H1 (cell line): ENCODE results near the gene MYH11. TPM values are rescaled to one million over a fixed set of nuclear protein-coding genes. Genes with fewer than 3 reads are reported as not detected.

ENCODE experiments used
- CTCF ChIA-PET: fragments of 300-600 bp; sonication (Branson Sonifier 250); formaldehyde crosslinking; loops from one replicate; lab custom pipeline; 2021; ENCODE audit not compliant: partially characterized antibody; lab: Charles Lee
- POLR2A ChIA-PET: fragments of 300-600 bp; sonication (Branson Sonifier 250); formaldehyde crosslinking; loops from one replicate; lab custom pipeline; 2021; ENCODE audit warnings: inconsistent platforms; ENCODE audit not compliant: partially characterized antibody; lab: Charles Lee
- DNase-seq, 2 experiments: peaks; one replicate each; pipeline versions ENCODE4 v3.0.0 to v3.0.0-alpha.2; 2010 to 2022; ENCODE audit warnings: low spot score in 2 of 2, low read depth in 1 of 2, mixed read lengths in 1 of 2
- FAIRE-seq: peaks from 2 replicates; lab custom pipeline; 2011; peaks lifted over from hg19 to GRCh38; lab: Jason Lieb, UNC
- H2AFZ ChIP-seq: 2 replicates; pipeline ENCODE4 v1.8.1; 2012; ENCODE audit warnings: low read length, inconsistent platforms
- H2AK5ac ChIP-seq: 2 replicates; pipeline ENCODE4 v1.6.1; 2013; ENCODE audit warnings: low read depth, low read length
- H2BK120ac ChIP-seq: replicated peaks from 2 replicates; pipeline ENCODE3; 2013; ENCODE audit warnings: low read depth, low read length, inconsistent platforms
- H2BK12ac ChIP-seq: 2 replicates; pipeline ENCODE4 v1.6.1; 2013; ENCODE audit warnings: low read depth, low read length
- H2BK15ac ChIP-seq: 2 replicates; pipeline ENCODE4 v1.6.1; 2013; ENCODE audit warnings: low read length
- H2BK20ac ChIP-seq: 2 replicates; pipeline ENCODE4 v1.6.1; 2013; ENCODE audit warnings: low read length
- H2BK5ac ChIP-seq: 2 replicates; pipeline ENCODE4 v1.6.1; 2013; ENCODE audit warnings: low read depth, low read length
- H3K14ac ChIP-seq: 2 replicates; pipeline ENCODE4 v1.6.1; 2013; ENCODE audit warnings: inconsistent platforms; ENCODE audit not compliant: insufficient read length
- H3K18ac ChIP-seq: 2 replicates; pipeline ENCODE4 v1.6.1; 2013; ENCODE audit warnings: low read length; ENCODE audit errors: extremely low read depth
- H3K23ac ChIP-seq: 2 replicates; pipeline ENCODE4 v1.6.1; 2013; ENCODE audit warnings: inconsistent platforms; ENCODE audit not compliant: insufficient read length
- H3K23me2 ChIP-seq: 2 replicates; pipeline ENCODE4 v1.6.1; 2013; ENCODE audit warnings: low read depth, low read length
- H3K27ac ChIP-seq: 2 replicates; pipeline ENCODE4 v1.6.1; 2011; ENCODE audit warnings: low read depth, low read length, inconsistent platforms
- H3K27me3 ChIP-seq, 4 experiments: replicated peaks in 1 of 4; 1 replicate in 1 of 4; 2 replicates in 3 of 4; pipeline versions ENCODE4 v1.6.1 to v1.8.1; 2011 to 2013; ENCODE audit warnings: low read length in 3 of 4, mild to moderate bottlenecking in 3 of 4, inconsistent platforms in 2 of 4, mixed read lengths in 2 of 4, moderate library complexity in 1 of 4; ENCODE audit not compliant: control insufficient read depth in 3 of 4, insufficient read depth in 3 of 4; ENCODE audit errors: extremely low read depth in 1 of 4
- H3K36me3 ChIP-seq, 4 experiments: 2 replicates each; pipeline versions ENCODE4 v1.6.1 to v1.8.1; 2011 to 2013; ENCODE audit warnings: mild to moderate bottlenecking in 4 of 4, low read length in 3 of 4, moderate library complexity in 2 of 4, control low read depth in 1 of 4, inconsistent platforms in 1 of 4; ENCODE audit not compliant: insufficient read depth in 4 of 4, control insufficient read depth in 2 of 4
- H3K4ac ChIP-seq: replicated peaks from 2 replicates; pipeline ENCODE3; 2013; ENCODE audit warnings: low read length, low read depth, mixed read lengths, inconsistent platforms; ENCODE audit not compliant: insufficient read length
- H3K4me1 ChIP-seq, 4 experiments: replicated peaks in 1 of 4; 1 replicate in 1 of 4; 2 replicates in 3 of 4; pipeline versions ENCODE4 v1.6.1 to v1.8.1; 2011 to 2013; ENCODE audit warnings: low read length in 3 of 4, inconsistent platforms in 2 of 4, mixed read lengths in 1 of 4; ENCODE audit not compliant: insufficient read depth in 4 of 4, control insufficient read depth in 3 of 4
- H3K4me2 ChIP-seq, 2 experiments: 2 replicates each; pipeline versions ENCODE4 v1.6.1 to v1.8.1; 2011 to 2013; ENCODE audit warnings: low read depth in 2 of 2, low read length in 2 of 2, control low read depth in 1 of 2, inconsistent platforms in 1 of 2, mild to moderate bottlenecking in 1 of 2; ENCODE audit not compliant: insufficient read depth in 1 of 2
- H3K4me3 ChIP-seq, 4 experiments: fragments of 200-600, 300-600 bp in 1 of 4; sonication (generic), shearing (Covaris generic), sonication (Bioruptor Twin) in 1 of 4; 2 replicates each; pipeline versions ENCODE4 v1.5.1 to v1.8.1; 2011 to 2016; ENCODE audit warnings: low read length in 4 of 4, low read depth in 3 of 4, control low read depth in 2 of 4, inconsistent platforms in 2 of 4, mild to moderate bottlenecking in 2 of 4, mixed read lengths in 1 of 4, moderate library complexity in 1 of 4; ENCODE audit not compliant: insufficient read depth in 2 of 4; ENCODE audit errors: extremely low read depth in 1 of 4
- H3K56ac ChIP-seq: replicated peaks from 2 replicates; pipeline ENCODE3; 2013; ENCODE audit warnings: low read depth, mild to moderate bottlenecking, mixed read lengths, low read length, inconsistent platforms; ENCODE audit not compliant: insufficient read length
- H3K79me1 ChIP-seq: 2 replicates; pipeline ENCODE4 v1.6.1; 2013; ENCODE audit warnings: low read depth, low read length, control low read depth
- H3K79me2 ChIP-seq, 2 experiments: 2 replicates each; pipeline versions ENCODE4 v1.6.1 to v1.8.1; 2012 to 2013; ENCODE audit warnings: low read length in 2 of 2, mild to moderate bottlenecking in 2 of 2, inconsistent platforms in 1 of 2; ENCODE audit not compliant: insufficient read depth in 2 of 2, control insufficient read depth in 1 of 2
- H3K9ac ChIP-seq, 4 experiments: replicated peaks in 1 of 4; 1 replicate in 1 of 4; 2 replicates in 3 of 4; pipeline versions ENCODE4 v1.6.1 to v1.8.1; 2011 to 2013; ENCODE audit warnings: low read depth in 3 of 4, low read length in 3 of 4, control low read depth in 2 of 4, mild to moderate bottlenecking in 2 of 4, moderate library complexity in 2 of 4, inconsistent platforms in 1 of 4; ENCODE audit errors: extremely low read depth in 1 of 4
- H3K9me3 ChIP-seq, 2 experiments: 2 replicates each; pipeline versions ENCODE4 v1.6.1 to v1.8.1; 2012 to 2013; ENCODE audit warnings: mild to moderate bottlenecking in 2 of 2, moderate library complexity in 2 of 2, control low read depth in 1 of 2, inconsistent platforms in 1 of 2, low read depth in 1 of 2, low read length in 1 of 2, mixed read lengths in 1 of 2; ENCODE audit not compliant: insufficient read depth in 2 of 2
- H4K20me1 ChIP-seq, 2 experiments: replicated peaks in 1 of 2; 2 replicates each; pipeline versions ENCODE3 to v1.8.1; 2011 to 2013; ENCODE audit warnings: inconsistent platforms in 2 of 2, low read length in 2 of 2, mild to moderate bottlenecking in 1 of 2; ENCODE audit not compliant: insufficient read depth in 2 of 2, control insufficient read depth in 1 of 2
- H4K5ac ChIP-seq: 2 replicates; pipeline ENCODE4 v1.6.1; 2013; ENCODE audit warnings: low read length, low read depth, mixed read lengths, inconsistent platforms; ENCODE audit not compliant: insufficient read length
- H4K8ac ChIP-seq: 2 replicates; pipeline ENCODE4 v1.8.0; 2013; ENCODE audit warnings: mild to moderate bottlenecking, moderate library complexity, low read length, inconsistent platforms; ENCODE audit not compliant: insufficient read depth; ENCODE audit errors: extremely low read depth
- H4K91ac ChIP-seq: replicated peaks from 2 replicates; pipeline ENCODE3; 2013; ENCODE audit warnings: low read length, mixed read lengths, inconsistent platforms; ENCODE audit not compliant: insufficient read length
- BCL11A ChIP-seq, 2 experiments: IDR thresholded peaks; one replicate each; pipeline ENCODE4 v1.6.1; 2011; ENCODE audit warnings: low read depth in 2 of 2, low read length in 2 of 2, mild to moderate bottlenecking in 2 of 2
- CBX5 ChIP-seq: fragments of 300-800, 300-1000 bp; sonication (generic); IDR thresholded peaks from 2 replicates; pipeline ENCODE4 v1.7.1; 2016; ENCODE audit warnings: antibody characterized with exemption, low read length, low read depth
- CHD2 ChIP-seq: IDR thresholded peaks from 2 replicates; pipeline ENCODE4 v1.6.1; 2012; ENCODE audit warnings: low read length, improper control_type of control experiment
- EGR1 ChIP-seq: IDR thresholded peaks from 2 replicates; pipeline ENCODE4 v1.6.1; 2011; ENCODE audit warnings: low read depth, low read length, borderline replicate concordance
- NRF1 ChIP-seq: IDR thresholded peaks from 2 replicates; pipeline ENCODE4 v1.6.1; 2011; ENCODE audit warnings: mild to moderate bottlenecking, low read depth, low read length, improper control_type of control experiment
- WGBS, 2 experiments: shearing (Covaris generic) in 1 of 2; methylation state at CpG; one replicate each; pipeline versions ENCODE4 v1.1.6 to v1.1.7; 2013 to 2015; ENCODE audit warnings: low lambda C conversion rate in 2 of 2, mixed read lengths in 2 of 2, inconsistent platforms in 1 of 2, low coverage in 1 of 2, missing lambda C conversion rate in 1 of 2; ENCODE audit not compliant: insufficient replicate concordance in 2 of 2, insufficient coverage in 1 of 2, insufficient read length in 1 of 2; ENCODE audit errors: extremely low coverage in 1 of 2, missing lambda C conversion rate in 1 of 2; 5-methylcytosine and 5-hydroxymethylcytosine counted together
- polyA plus RNA-seq, 7 experiments: library from polyadenylated mRNA; depleted of rRNA in 3 of 7; stranded (reverse) in 5 of 7; unstranded in 2 of 7; fragments of >200 nt in 5 of 7; fragments of 200-250 nt in 2 of 7; gene quantifications; 1 replicate in 5 of 7; 2 replicates in 1 of 7; 4 replicates in 1 of 7; pipeline versions ENCODE4 v1.2.1 to v1.2.3, GENCODE V29; 2011 to 2013; ENCODE audit warnings: missing spikeins in 2 of 7, mixed read lengths in 2 of 7
- total RNA-seq: library from RNA; stranded (reverse); fragmentation: NEBNext Ultra II Directional; extraction: Animal tissue kit (Norgen Biotek cat#: 25700); gene quantifications from 2 replicates; pipeline ENCODE4 v1.2.1, GENCODE V29; 2021

Gene MYH11
- total and polyA plus RNA-seq, 2 of the 8 experiments (the other 6 are each of a cell fraction or from before 2014, with no cell fraction given) = 0.11 to 0.78 TPM

GRCh38 chr16:15723808-15724207 lies 133.0 kb downstream of the MYH11 start:
- no peak overlapping the region for H3K4ac ChIP-seq
- POLR2A ChIA-PET = no interaction called here
- H3K27me3 ChIP-seq = no peaks in the 10 kb centered on the region
- H3K23me2 ChIP-seq = no peaks in the 10 kb centered on the region
- H2BK15ac ChIP-seq = no peak overlapping the region
- H3K9ac ChIP-seq = no peak overlapping the region
- H3K14ac ChIP-seq = no peak overlapping the region
- TF ChIP-seq EGR1 = no peak
- no peak for TF ChIP-seq NRF1
- TF ChIP-seq CBX5 = no peak
- TF ChIP-seq CHD2 = no peak
- TF ChIP-seq BCL11A (IDR thresholded peaks at IDR 0.05; ENCODE audit: low read depth in 2 of 2, low read length in 2 of 2) = no peak
- no peak overlapping the region for H3K18ac ChIP-seq
- H2BK120ac ChIP-seq = no peak overlapping the region
- DNase-seq (no peak), FAIRE-seq (no peak)
- H4K5ac ChIP-seq = no peak overlapping the region
- H2BK12ac ChIP-seq = no peak overlapping the region
- H4K91ac ChIP-seq = no peak overlapping the region
- no peak overlapping the region for H2AFZ ChIP-seq
- no peaks in the 10 kb centered on the region for H3K4me1 ChIP-seq
- H3K23ac ChIP-seq = no peak overlapping the region
- H3K4me3 ChIP-seq = no peak overlapping the region
- no peaks in the 10 kb centered on the region for H4K20me1 ChIP-seq
- no peak overlapping the region for H2BK20ac ChIP-seq
- H2AK5ac ChIP-seq = no peak overlapping the region
- H3K79me2 ChIP-seq = no peaks in the 10 kb centered on the region
- H4K8ac ChIP-seq = no peak overlapping the region
- no peak overlapping the region for H3K56ac ChIP-seq
- no peak overlapping the region for H3K4me2 ChIP-seq
- no peak overlapping the region for H3K27ac ChIP-seq
- 92% methylated on average over 7 of the region's 7 CpGs; no CpG with 5 or more reads in 1 of the 2 experiments for WGBS, 2 experiments
- no peaks in the 10 kb centered on the region for H3K9me3 ChIP-seq
- H3K79me1 ChIP-seq = no peaks in the 10 kb centered on the region
- peaks cover 0 to 6% (median 0%) of the 10 kb centered on the region in 4 experiments; a peak in 3 of 8 replicates for H3K36me3 ChIP-seq
- H2BK5ac ChIP-seq = no peak overlapping the region
- CTCF ChIA-PET = interaction anchor here (0.7 to 1.9 kb wide), 3 partner anchors 11 to 41 kb away, joined by 3 to 5 read pairs (median 4); no protein-coding TSS in a partner anchor
